ENCODE measurements around the gene EML1.
A peak's percentile ranks its signal among the peaks of the same experiment; 100 is the strongest.
"Not testable (repeated sequence)": the region's sequence is repeated elsewhere in the genome, so short reads cannot be mapped to it uniquely, and the experiment has no call there.

Gene EML1

GRCh38 chr14:99756796-99757195 is 36.4 kb upstream of the EML1 start:
- no peak for DNase-seq

GRCh38 chr14:99757331-99758070 is 35.7 kb upstream of the EML1 start:
- DNase-seq: no peak

- no peak for DNase-seq
Measured at GRCh38 chr14:99758121-99758821, 34.9 kb upstream of the EML1 start.

GRCh38 chr14:99758872-99759545 is 34.2 kb upstream of the EML1 start:
- DNase-seq: no peak

GRCh38 chr14:99759546-99759925 is 33.7 kb upstream of the EML1 start:
- peak; percentile 33 for DNase-seq

GRCh38 chr14:99760817-99761216 is 32.4 kb upstream of the EML1 start:
- no peak for DNase-seq

GRCh38 chr14:99762911-99763310 is 30.3 kb upstream of the EML1 start:
- not testable (repeated sequence) for DNase-seq

GRCh38 chr14:99763527-99764221 is 29.5 kb upstream of the EML1 start:
- DNase-seq: no peak

GRCh38 chr14:99764222-99764706 is 28.9 kb upstream of the EML1 start:
- no peak for DNase-seq

GRCh38 chr14:99768381-99768780 is 24.8 kb upstream of the EML1 start:
- DNase-seq: no peak

- DNase-seq: no peak
Measured at GRCh38 chr14:99769123-99769522, 24.1 kb upstream of the EML1 start.

GRCh38 chr14:99769799-99770198 is 23.4 kb upstream of the EML1 start:
- no peak for DNase-seq

- no peak for DNase-seq
Measured at GRCh38 chr14:99772371-99773283, 20.6 kb upstream of the EML1 start.

- no peak for DNase-seq
Measured at GRCh38 chr14:99773521-99774497, 19.4 kb upstream of the EML1 start.

GRCh38 chr14:99774556-99775307 is 18.5 kb upstream of the EML1 start:
- DNase-seq: no peak

- DNase-seq: no peak
Measured at GRCh38 chr14:99775351-99775750, 17.9 kb upstream of the EML1 start.

- DNase-seq: no peak
Measured at GRCh38 chr14:99777951-99778350, 15.3 kb upstream of the EML1 start.

GRCh38 chr14:99779751-99780150 is 13.5 kb upstream of the EML1 start:
- DNase-seq: no peak

GRCh38 chr14:99780690-99781089 is 12.5 kb upstream of the EML1 start:
- peak; percentile 33 for DNase-seq

GRCh38 chr14:99781091-99781490 is 12.1 kb upstream of the EML1 start:
- DNase-seq: no peak

All from DMS53 (cell line).